H1 (cell line): ENCODE results near the gene FRMPD2. TPM values are rescaled to one million over a fixed set of nuclear protein-coding genes. Genes with fewer than 3 reads are reported as not detected.

ENCODE experiments used
- RXRA ChIP-seq: IDR thresholded peaks from 2 replicates; pipeline ENCODE4 v1.6.1; 2011; ENCODE audit warnings: low read depth, mild to moderate bottlenecking, low read length, moderate library complexity; ENCODE audit not compliant: insufficient read depth
- polyA plus RNA-seq, 7 experiments: library from polyadenylated mRNA; depleted of rRNA in 3 of 7; stranded (reverse) in 5 of 7; unstranded in 2 of 7; fragments of >200 nt in 5 of 7; fragments of 200-250 nt in 2 of 7; gene quantifications; 1 replicate in 5 of 7; 2 replicates in 1 of 7; 4 replicates in 1 of 7; pipeline versions ENCODE4 v1.2.1 to v1.2.3, GENCODE V29; 2011 to 2013; ENCODE audit warnings: missing spikeins in 2 of 7, mixed read lengths in 2 of 7
- total RNA-seq: library from RNA; stranded (reverse); fragmentation: NEBNext Ultra II Directional; extraction: Animal tissue kit (Norgen Biotek cat#: 25700); gene quantifications from 2 replicates; pipeline ENCODE4 v1.2.1, GENCODE V29; 2021

Gene FRMPD2
- total and polyA plus RNA-seq, 2 of the 8 experiments (the other 6 are each of a cell fraction or from before 2014, with no cell fraction given) = 0.07 to 0.47 TPM

DNA sequence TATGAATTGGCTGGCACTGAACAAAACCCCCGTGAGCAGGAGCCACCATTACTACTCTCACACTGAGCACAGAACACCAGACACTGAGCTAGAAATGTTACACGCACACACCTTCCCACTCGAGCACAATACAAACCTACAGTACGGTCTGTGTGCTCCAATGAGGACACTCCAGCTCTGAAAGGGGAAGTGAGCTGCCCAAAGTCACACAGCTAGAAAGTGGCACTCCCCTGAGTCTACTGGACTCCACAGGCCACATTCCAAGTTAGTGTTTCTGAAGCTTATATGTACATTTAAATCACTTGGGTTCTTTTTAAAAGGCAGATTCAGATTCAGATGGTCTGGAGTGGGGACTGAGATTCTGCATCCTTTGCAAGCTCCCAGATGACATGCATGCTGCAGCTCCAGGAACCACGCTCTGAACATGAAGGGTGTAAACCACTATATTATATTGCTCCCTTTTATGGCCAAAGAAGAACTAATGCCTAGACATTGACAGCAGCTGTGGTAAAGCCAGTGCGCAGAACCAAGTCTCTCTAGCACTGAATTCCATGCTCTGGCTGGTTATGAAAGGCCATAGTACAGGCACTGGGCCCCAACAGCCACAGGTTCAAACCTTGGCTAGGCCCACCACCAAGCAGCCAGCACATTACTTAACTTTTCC is 77.1 kb downstream of the FRMPD2 start (continued):
- no peak for TF ChIP-seq RXRA
